Astrocyte of the cerebellum (primary cell): Measurements from ENCODE around the gene LCE1C.

Experiments used
- DNase-seq: peaks from one replicate; pipeline ENCODE4 v3.0.0-alpha.2; 2011; ENCODE audit warnings: low read depth
- H3K4me3 ChIP-seq: 2 replicates; pipeline ENCODE4 v1.5.1; 2011; ENCODE audit warnings: mild to moderate bottlenecking, low read depth, low read length, moderate library complexity
- CTCF ChIP-seq: IDR thresholded peaks from 2 replicates; pipeline ENCODE4 v1.5.1; 2012; ENCODE audit warnings: low read length, low read depth, moderate library complexity, mild to moderate bottlenecking; ENCODE audit errors: missing control alignments
- in situ Hi-C: cut with HindIII; loops from 2 replicates; pipeline ENCODE4 v1.10.0; 2017; ENCODE audit warnings: low sequenced_read_pairs

Gene LCE1C

GRCh38 chr1:152786077-152786476, 20.4 kb downstream of the LCE1C start, which contains the start of gene LCE1E:
Gene LCE1E, plus strand, starts transcription at chr1:152786257. Its CDS starts 1,043 bp downstream, at chr1:152787300.
- DNase-seq, result no peak
- H3K4me3 ChIP-seq, result no peak within 1 kb of the TSS
- in situ Hi-C loops, result no loop called here
- no peak for TF ChIP-seq CTCF

- TF ChIP-seq CTCF, result no peak
- in situ Hi-C loops, result no loop called here
- no peak overlapping the region for H3K4me3 ChIP-seq
- no peak for DNase-seq
Observed at GRCh38 chr1:152783095-152783494, 23.4 kb downstream of the LCE1C start.

- no peak for TF ChIP-seq CTCF
- in situ Hi-C loops, result no loop called here
- no peak overlapping the region for H3K4me3 ChIP-seq
- no peak for DNase-seq
Observed at GRCh38 chr1:152777510-152778137, 28.8 kb downstream of the LCE1C start.

- no peak for DNase-seq
- in situ Hi-C loops, result no loop called here
- no peak overlapping the region for H3K4me3 ChIP-seq
- no peak for TF ChIP-seq CTCF
Observed at GRCh38 chr1:152776361-152776760, 30.1 kb downstream of the LCE1C start.

GRCh38 chr1:152774875-152775274, 31.6 kb downstream of the LCE1C start, which contains the start of gene LCE1F:
Gene LCE1F, plus strand, starts transcription at chr1:152775140. Its CDS starts 1,232 bp downstream, at chr1:152776372.
- TF ChIP-seq CTCF, result no peak

GRCh38 chr1:152770411-152770810, 36.0 kb downstream of the LCE1C start:
- TF ChIP-seq CTCF, result no peak
- no peak overlapping the region for H3K4me3 ChIP-seq
- in situ Hi-C loops, result no loop called here
- DNase-seq, result no peak

More at GRCh38 chr1:152774875-152775274, 31.6 kb downstream of the LCE1C start, which contains the start of gene LCE1F:
- in situ Hi-C loops, result no loop called here
- no peak for DNase-seq
- no peak within 1 kb of the TSS for H3K4me3 ChIP-seq
